KMS-11 (cell line): ENCODE results near the gene HOXC13.

Experiments used
- H2AFZ ChIP-seq: fragments of 200-600 bp; sonication (generic); 2 replicates; pipeline ENCODE4 v1.6.1; 2016; ENCODE audit warnings: antibody characterized with exemption, mixed run types, low read depth
- H3K27ac ChIP-seq: fragments of 200-600 bp; sonication (generic); 2 replicates; pipeline ENCODE4 v1.6.1; 2016; ENCODE audit warnings: mild to moderate bottlenecking, mixed run types
- H3K27me3 ChIP-seq: fragments of 200-600 bp; sonication (generic); 2 replicates; pipeline ENCODE4 v1.6.1; 2017; ENCODE audit warnings: mild to moderate bottlenecking, low read depth, mixed run types, moderate library complexity; ENCODE audit not compliant: insufficient read depth
- H3K36me3 ChIP-seq: fragments of 200-600 bp; sonication (generic); 2 replicates; pipeline ENCODE4 v1.6.1; 2017; ENCODE audit warnings: mild to moderate bottlenecking, mixed run types; ENCODE audit not compliant: insufficient read depth
- H3K4me1 ChIP-seq: fragments of 200-600 bp; sonication (generic); 2 replicates; pipeline ENCODE4 v1.6.1; 2016; ENCODE audit warnings: mild to moderate bottlenecking, low read depth, mixed run types; ENCODE audit not compliant: poor library complexity, severe bottlenecking
- H3K4me2 ChIP-seq: fragments of 200-600 bp; sonication (generic); 2 replicates; pipeline ENCODE4 v1.7.0; 2016; ENCODE audit warnings: mild to moderate bottlenecking, mixed run types
- H3K4me3 ChIP-seq: fragments of 200-600 bp; sonication (generic); IDR thresholded peaks from 2 replicates; pipeline ENCODE4 v1.6.1; 2017; ENCODE audit warnings: low read depth, low read length, mixed read lengths; ENCODE audit not compliant: insufficient read depth
- H3K79me2 ChIP-seq: fragments of 200-600 bp; sonication (generic); 2 replicates; pipeline ENCODE4 v1.6.1; 2016; ENCODE audit warnings: low read depth, mixed run types; ENCODE audit not compliant: insufficient read depth
- H3K9ac ChIP-seq: fragments of 200-600 bp; sonication (generic); 2 replicates; pipeline ENCODE4 v1.6.1; 2016; ENCODE audit warnings: mild to moderate bottlenecking, mixed run types
- H4K20me1 ChIP-seq: fragments of 200-600 bp; sonication (generic); 2 replicates; pipeline ENCODE4 v1.6.1; 2016; ENCODE audit warnings: mild to moderate bottlenecking, mixed run types; ENCODE audit not compliant: insufficient read depth
- TF ChIP-seq, protein P1 (sequence below): fragments of 200-600 bp; sonication (generic); conservative IDR thresholded peaks from 2 replicates; pipeline ENCODE4 v1.6.1; 2017; ENCODE audit warnings: low read depth, mild to moderate bottlenecking, antibody characterized with exemption, low read length, moderate library complexity, mixed read lengths

Gene HOXC13

DNA sequence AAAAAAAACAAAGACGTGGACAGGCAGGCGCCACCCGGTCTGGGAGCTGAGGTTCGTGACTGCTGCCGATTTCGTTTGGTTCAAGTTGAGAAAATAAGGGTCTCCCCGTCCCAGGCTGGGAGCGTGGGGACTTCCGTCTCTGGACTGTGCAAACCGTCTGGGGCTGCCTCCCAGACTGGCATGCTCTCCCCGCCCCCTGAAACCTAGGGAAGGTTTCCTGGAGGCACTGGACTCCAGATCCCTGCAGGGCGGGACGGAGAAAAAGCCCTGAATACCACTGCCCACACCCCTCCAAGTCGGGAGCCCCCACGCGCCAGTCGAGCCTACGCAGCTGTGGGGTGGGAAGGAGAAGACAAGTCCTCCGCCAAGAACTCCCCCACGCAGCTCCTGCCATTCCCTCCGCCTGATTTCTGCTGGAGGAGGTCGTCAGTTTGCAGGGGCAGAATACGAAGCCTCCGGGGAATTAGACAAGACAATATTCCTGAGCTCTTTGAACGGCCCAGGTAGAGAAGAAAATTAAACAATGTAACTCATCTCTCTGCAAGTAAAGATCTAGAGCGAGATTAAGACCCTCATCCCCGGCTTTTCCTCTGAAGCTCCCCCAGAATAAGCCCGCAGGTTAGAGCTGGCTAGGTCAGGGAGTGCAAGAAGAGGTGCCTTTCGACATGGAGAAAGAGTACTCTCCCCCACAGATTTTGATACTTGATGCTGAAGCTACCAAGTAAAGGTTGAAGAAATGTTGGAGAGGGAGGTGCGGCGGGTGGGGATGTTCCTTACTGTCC, 10.4 kb upstream of the HOXC13 start:
- TF ChIP-seq, protein P1, sequence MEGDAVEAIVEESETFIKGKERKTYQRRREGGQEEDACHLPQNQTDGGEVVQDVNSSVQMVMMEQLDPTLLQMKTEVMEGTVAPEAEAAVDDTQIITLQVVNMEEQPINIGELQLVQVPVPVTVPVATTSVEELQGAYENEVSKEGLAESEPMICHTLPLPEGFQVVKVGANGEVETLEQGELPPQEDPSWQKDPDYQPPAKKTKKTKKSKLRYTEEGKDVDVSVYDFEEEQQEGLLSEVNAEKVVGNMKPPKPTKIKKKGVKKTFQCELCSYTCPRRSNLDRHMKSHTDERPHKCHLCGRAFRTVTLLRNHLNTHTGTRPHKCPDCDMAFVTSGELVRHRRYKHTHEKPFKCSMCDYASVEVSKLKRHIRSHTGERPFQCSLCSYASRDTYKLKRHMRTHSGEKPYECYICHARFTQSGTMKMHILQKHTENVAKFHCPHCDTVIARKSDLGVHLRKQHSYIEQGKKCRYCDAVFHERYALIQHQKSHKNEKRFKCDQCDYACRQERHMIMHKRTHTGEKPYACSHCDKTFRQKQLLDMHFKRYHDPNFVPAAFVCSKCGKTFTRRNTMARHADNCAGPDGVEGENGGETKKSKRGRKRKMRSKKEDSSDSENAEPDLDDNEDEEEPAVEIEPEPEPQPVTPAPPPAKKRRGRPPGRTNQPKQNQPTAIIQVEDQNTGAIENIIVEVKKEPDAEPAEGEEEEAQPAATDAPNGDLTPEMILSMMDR: no peak
- Histone ChIP-seq H3K4me1 (no peaks in the 10 kb centered on the region), H4K20me1 (no peaks in the 10 kb centered on the region), H3K27ac (no peak overlapping the region), H3K4me3 (no peak overlapping the region), H3K9ac (no peak overlapping the region), H3K4me2 (no peak overlapping the region), H3K27me3 (peaks cover 42% of the 10 kb centered on the region), H3K36me3 (no peaks in the 10 kb centered on the region), H3K79me2 (no peaks in the 10 kb centered on the region), H2AFZ (no peak overlapping the region)

DNA sequence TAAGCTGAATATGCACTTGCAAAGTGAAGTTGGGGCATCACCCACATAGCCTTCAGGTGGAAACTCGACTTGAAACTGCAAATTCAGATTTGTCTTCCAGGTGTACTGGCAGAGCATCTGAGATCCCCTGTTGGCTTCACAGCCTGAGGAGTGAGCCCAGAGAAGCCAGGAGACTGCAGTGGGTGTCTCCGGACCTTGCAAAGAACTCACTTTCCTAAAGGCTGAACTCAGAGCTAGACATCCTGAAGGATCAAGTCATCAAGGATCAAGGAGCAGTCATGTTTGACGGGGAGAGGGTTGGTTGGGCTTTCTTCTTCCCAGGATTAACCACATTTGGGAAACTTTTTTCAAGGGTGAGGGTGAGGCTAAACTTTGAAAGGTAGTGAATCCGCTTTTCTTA, 9.1 kb upstream of the HOXC13 start:
- H3K9ac ChIP-seq: no peak overlapping the region
- TF ChIP-seq, protein P1: no peak
- H3K27ac ChIP-seq: no peak overlapping the region
- H3K4me3 ChIP-seq: no peak overlapping the region
- peaks cover 50% of the 10 kb centered on the region for H3K27me3 ChIP-seq
- H3K36me3 ChIP-seq: no peaks in the 10 kb centered on the region
- H3K4me1 ChIP-seq: no peaks in the 10 kb centered on the region
- no peaks in the 10 kb centered on the region for H3K79me2 ChIP-seq
- H3K4me2 ChIP-seq: no peak overlapping the region
- no peak overlapping the region for H2AFZ ChIP-seq
- no peaks in the 10 kb centered on the region for H4K20me1 ChIP-seq

- Histone ChIP-seq H4K20me1 (no peaks in the 10 kb centered on the region), H3K4me2 (no peak overlapping the region), H3K27ac (no peak overlapping the region), H3K9ac (no peak overlapping the region), H3K36me3 (no peaks in the 10 kb centered on the region), H3K4me3 (no peak overlapping the region), H3K27me3 (peaks cover 62% of the 10 kb centered on the region), H2AFZ (no peak overlapping the region), H3K79me2 (no peaks in the 10 kb centered on the region), H3K4me1 (no peaks in the 10 kb centered on the region)
- TF ChIP-seq, protein P1: no peak
These were observed 7.9 kb upstream of the HOXC13 start for GRCh38 chr12:53930591-53931255.

- Histone ChIP-seq H3K4me3 (no peak overlapping the region), H3K36me3 (no peaks in the 10 kb centered on the region), H3K79me2 (no peaks in the 10 kb centered on the region), H3K4me1 (no peaks in the 10 kb centered on the region), H3K27me3 (peaks cover 66% of the 10 kb centered on the region), H3K27ac (no peak overlapping the region), H4K20me1 (no peaks in the 10 kb centered on the region), H2AFZ (no peak overlapping the region), H3K4me2 (no peak overlapping the region), H3K9ac (no peak overlapping the region)
- TF ChIP-seq, protein P1: no peak
These were observed 6.6 kb upstream of the HOXC13 start for GRCh38 chr12:53931844-53932581.
